ENCODE results near the gene APOB. TPM values are rescaled to one million over a fixed set of nuclear protein-coding genes. Genes with fewer than 3 reads are reported as not detected.

Gene APOB
- total and polyA plus RNA-seq, 2 of the 13 experiments (the other 11 are each of a cell fraction or from before 2014, with no cell fraction given), result 1,569 to 2,515 TPM

DNA sequence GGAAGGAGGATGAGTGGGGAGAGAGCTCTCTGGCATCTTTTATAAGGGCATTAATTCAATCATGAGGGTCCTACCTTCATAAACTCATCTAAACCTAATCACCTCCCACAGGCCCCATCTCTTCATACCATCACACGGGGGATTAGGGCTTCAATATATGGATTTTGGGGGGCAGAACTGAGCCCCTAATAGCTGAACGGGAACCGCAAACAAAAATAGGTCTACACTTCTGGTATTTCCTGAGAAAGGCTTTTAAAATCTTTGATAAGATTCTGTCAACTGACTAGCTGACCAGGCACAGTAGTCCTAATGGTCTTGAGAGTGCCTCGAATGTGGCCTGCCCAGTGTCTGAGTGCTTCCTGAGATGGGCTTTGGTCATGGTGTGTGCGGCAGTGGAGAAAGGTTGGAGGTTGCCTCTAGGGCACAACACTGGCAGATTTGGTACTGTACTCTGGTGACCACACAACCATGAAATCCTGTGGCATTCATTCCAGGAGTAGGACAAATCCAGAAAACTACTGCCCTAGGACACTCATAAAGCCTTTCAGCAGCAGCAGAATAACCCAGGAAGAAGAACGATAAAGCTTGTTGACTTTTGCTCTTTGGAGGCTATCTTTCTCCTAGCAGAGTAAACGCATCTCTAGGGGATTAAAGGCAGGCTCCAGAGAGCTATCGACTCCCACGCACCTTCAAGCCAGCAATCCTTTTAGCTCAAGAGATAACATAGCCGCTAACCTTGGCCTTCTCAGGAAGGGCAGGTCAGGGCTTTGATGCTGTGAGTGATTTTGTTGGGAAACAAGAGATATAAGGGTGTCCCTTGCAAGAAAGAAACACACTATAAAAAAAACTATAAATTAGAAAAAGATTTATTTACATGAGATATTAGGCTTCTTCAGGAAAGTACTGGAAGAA is 12.3 kb upstream of the APOB start (continued):
- TF ChIP-seq ZMYM3 (CRISPR knock-in tag; IDR thresholded peaks at IDR 0.05), result peak; percentile 78; the same call in 1 of the 2 replicates
- peak; percentile 71 for TF ChIP-seq ZSCAN31 (CRISPR knock-in tag; IDR thresholded peaks at IDR 0.05; ENCODE audit: low read depth)
- TF ChIP-seq, protein P1, sequence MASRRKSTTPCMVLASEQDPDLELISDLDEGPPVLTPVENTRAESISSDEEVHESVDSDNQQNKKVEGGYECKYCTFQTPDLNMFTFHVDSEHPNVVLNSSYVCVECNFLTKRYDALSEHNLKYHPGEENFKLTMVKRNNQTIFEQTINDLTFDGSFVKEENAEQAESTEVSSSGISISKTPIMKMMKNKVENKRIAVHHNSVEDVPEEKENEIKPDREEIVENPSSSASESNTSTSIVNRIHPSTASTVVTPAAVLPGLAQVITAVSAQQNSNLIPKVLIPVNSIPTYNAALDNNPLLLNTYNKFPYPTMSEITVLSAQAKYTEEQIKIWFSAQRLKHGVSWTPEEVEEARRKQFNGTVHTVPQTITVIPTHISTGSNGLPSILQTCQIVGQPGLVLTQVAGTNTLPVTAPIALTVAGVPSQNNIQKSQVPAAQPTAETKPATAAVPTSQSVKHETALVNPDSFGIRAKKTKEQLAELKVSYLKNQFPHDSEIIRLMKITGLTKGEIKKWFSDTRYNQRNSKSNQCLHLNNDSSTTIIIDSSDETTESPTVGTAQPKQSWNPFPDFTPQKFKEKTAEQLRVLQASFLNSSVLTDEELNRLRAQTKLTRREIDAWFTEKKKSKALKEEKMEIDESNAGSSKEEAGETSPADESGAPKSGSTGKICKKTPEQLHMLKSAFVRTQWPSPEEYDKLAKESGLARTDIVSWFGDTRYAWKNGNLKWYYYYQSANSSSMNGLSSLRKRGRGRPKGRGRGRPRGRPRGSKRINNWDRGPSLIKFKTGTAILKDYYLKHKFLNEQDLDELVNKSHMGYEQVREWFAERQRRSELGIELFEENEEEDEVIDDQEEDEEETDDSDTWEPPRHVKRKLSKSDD (CRISPR knock-in tag; IDR thresholded peaks at IDR 0.05; ENCODE audit: low read depth), result peak; percentile 60; the same call in 1 of the 2 replicates
- TF ChIP-seq ZKSCAN5 (CRISPR knock-in tag; IDR thresholded peaks at IDR 0.05), result no peak
- TF ChIP-seq, protein P2, sequence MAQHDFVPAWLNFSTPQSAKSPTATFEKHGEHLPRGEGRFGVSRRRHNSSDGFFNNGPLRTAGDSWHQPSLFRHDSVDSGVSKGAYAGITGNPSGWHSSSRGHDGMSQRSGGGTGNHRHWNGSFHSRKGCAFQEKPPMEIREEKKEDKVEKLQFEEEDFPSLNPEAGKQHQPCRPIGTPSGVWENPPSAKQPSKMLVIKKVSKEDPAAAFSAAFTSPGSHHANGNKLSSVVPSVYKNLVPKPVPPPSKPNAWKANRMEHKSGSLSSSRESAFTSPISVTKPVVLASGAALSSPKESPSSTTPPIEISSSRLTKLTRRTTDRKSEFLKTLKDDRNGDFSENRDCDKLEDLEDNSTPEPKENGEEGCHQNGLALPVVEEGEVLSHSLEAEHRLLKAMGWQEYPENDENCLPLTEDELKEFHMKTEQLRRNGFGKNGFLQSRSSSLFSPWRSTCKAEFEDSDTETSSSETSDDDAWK (CRISPR knock-in tag; IDR thresholded peaks at IDR 0.05), result no peak
- TF ChIP-seq ZNF124 (CRISPR knock-in tag; IDR thresholded peaks at IDR 0.05), result peak; percentile 93
- TF ChIP-seq HOXA5 (CRISPR knock-in tag; IDR thresholded peaks at IDR 0.05), result peak; percentile 97
- TF ChIP-seq ZNF180 (CRISPR knock-in tag; IDR thresholded peaks at IDR 0.05; ENCODE audit: borderline replicate concordance, low read depth), result no peak
- TF ChIP-seq ZNF775 (CRISPR knock-in tag; IDR thresholded peaks at IDR 0.05; ENCODE audit: borderline replicate concordance), result peak; percentile 70; the same call in 1 of the 2 replicates
- TF ChIP-seq, protein P3, sequence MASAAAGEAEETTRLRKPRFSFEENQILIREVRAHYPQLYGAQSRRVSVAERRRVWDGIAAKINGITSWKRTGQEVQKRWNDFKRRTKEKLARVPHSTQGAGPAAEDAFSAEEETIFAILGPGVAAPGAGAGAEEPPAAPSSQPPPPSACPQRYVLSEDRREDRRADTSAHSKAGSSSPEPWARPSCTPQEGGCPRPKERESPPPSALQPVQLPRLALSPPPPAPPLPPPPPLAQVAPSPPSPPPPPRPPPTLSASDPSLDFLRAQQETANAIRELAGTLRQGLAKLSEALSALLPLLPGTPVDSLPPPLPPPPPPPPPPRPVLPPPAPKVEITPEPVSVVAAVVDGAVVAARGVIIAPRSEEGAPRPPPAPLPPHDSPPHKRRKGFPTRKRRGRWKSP (CRISPR knock-in tag; IDR thresholded peaks at IDR 0.05), result peak; percentile 84; the same call in 1 of the 2 replicates
- TF ChIP-seq ZNF430 (CRISPR knock-in tag; IDR thresholded peaks at IDR 0.05), result peak; percentile 95
- TF ChIP-seq KDM4B (CRISPR knock-in tag; IDR thresholded peaks at IDR 0.05), result peak; percentile 96
- TF ChIP-seq STAG1 (CRISPR knock-in tag; IDR thresholded peaks at IDR 0.05), result peak; percentile 49
- TF ChIP-seq ZEB1 (IDR thresholded peaks at IDR 0.05; ENCODE audit: insufficient replicate concordance, low read depth), result peak; percentile 89
- TF ChIP-seq SOX6 (IDR thresholded peaks at IDR 0.05), result no peak
- peak; percentile 97 for TF ChIP-seq SOX6 (CRISPR knock-in tag; IDR thresholded peaks at IDR 0.05)
- TF ChIP-seq, protein P4, sequence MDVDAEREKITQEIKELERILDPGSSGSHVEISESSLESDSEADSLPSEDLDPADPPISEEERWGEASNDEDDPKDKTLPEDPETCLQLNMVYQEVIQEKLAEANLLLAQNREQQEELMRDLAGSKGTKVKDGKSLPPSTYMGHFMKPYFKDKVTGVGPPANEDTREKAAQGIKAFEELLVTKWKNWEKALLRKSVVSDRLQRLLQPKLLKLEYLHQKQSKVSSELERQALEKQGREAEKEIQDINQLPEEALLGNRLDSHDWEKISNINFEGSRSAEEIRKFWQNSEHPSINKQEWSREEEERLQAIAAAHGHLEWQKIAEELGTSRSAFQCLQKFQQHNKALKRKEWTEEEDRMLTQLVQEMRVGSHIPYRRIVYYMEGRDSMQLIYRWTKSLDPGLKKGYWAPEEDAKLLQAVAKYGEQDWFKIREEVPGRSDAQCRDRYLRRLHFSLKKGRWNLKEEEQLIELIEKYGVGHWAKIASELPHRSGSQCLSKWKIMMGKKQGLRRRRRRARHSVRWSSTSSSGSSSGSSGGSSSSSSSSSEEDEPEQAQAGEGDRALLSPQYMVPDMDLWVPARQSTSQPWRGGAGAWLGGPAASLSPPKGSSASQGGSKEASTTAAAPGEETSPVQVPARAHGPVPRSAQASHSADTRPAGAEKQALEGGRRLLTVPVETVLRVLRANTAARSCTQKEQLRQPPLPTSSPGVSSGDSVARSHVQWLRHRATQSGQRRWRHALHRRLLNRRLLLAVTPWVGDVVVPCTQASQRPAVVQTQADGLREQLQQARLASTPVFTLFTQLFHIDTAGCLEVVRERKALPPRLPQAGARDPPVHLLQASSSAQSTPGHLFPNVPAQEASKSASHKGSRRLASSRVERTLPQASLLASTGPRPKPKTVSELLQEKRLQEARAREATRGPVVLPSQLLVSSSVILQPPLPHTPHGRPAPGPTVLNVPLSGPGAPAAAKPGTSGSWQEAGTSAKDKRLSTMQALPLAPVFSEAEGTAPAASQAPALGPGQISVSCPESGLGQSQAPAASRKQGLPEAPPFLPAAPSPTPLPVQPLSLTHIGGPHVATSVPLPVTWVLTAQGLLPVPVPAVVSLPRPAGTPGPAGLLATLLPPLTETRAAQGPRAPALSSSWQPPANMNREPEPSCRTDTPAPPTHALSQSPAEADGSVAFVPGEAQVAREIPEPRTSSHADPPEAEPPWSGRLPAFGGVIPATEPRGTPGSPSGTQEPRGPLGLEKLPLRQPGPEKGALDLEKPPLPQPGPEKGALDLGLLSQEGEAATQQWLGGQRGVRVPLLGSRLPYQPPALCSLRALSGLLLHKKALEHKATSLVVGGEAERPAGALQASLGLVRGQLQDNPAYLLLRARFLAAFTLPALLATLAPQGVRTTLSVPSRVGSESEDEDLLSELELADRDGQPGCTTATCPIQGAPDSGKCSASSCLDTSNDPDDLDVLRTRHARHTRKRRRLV (CRISPR knock-in tag; IDR thresholded peaks at IDR 0.05), result no peak; the same call in 1 of the 2 replicates
- TF ChIP-seq MAZ (IDR thresholded peaks at IDR 0.05; ENCODE audit: borderline replicate concordance, low read depth, low read length), result no peak
- peak; percentile 48; the same call in 1 of the 2 replicates for TF ChIP-seq MAZ (CRISPR knock-in tag; IDR thresholded peaks at IDR 0.05; ENCODE audit: low read depth)

Measured in HepG2 (cell line).